Karpas-422 (cell line): ENCODE results near the gene APOA5. TPM values are rescaled to one million over a fixed set of nuclear protein-coding genes. Genes with fewer than 3 reads are reported as not detected.
"Not testable (repeated sequence)": the region's sequence is repeated elsewhere in the genome, so short reads cannot be mapped to it uniquely, and the experiment has no call there.

Experiments
- DNase-seq: peaks from one replicate; pipeline ENCODE4 v3.0.0-alpha.2; 2015
- H2AFZ ChIP-seq: fragments of 200-600 bp; sonication (generic); 2 replicates; pipeline ENCODE4 v1.6.1; 2014; ENCODE audit warnings: antibody characterized with exemption, low read length, mixed read lengths
- H3K27ac ChIP-seq: fragments of 200-600 bp; sonication (generic); 2 replicates; pipeline ENCODE4 v1.5.1; 2014; ENCODE audit warnings: mild to moderate bottlenecking, low read length, moderate library complexity
- H3K27me3 ChIP-seq: fragments of 200-600 bp; sonication (generic); 2 replicates; pipeline ENCODE4 v1.6.1; 2014; ENCODE audit warnings: low read length, mixed read lengths
- H3K36me3 ChIP-seq: fragments of 200-600 bp; sonication (generic); 2 replicates; pipeline ENCODE4 v1.6.1; 2014; ENCODE audit warnings: low read length, mixed read lengths; ENCODE audit not compliant: insufficient read depth
- H3K4me1 ChIP-seq: fragments of 200-600 bp; sonication (generic); 2 replicates; pipeline ENCODE4 v1.6.1; 2014; ENCODE audit warnings: mild to moderate bottlenecking, low read length, mixed read lengths
- H3K4me2 ChIP-seq: fragments of 200-600 bp; sonication (generic); 2 replicates; pipeline ENCODE4 v1.6.1; 2014; ENCODE audit warnings: low read length, low read depth, mild to moderate bottlenecking; ENCODE audit not compliant: poor library complexity, severe bottlenecking
- H3K4me3 ChIP-seq: fragments of 200-600 bp; sonication (generic); 2 replicates; pipeline ENCODE4 v1.5.1; 2014; ENCODE audit warnings: mild to moderate bottlenecking, antibody characterized with exemption, low read length, mixed read lengths
- H3K79me2 ChIP-seq: fragments of 200-600 bp; sonication (generic); 2 replicates; pipeline ENCODE4 v1.6.1; 2014; ENCODE audit warnings: mild to moderate bottlenecking, low read length, mixed read lengths
- H3K9ac ChIP-seq: fragments of 200-600 bp; sonication (generic); 2 replicates; pipeline ENCODE4 v1.6.0; 2014; ENCODE audit warnings: low read length
- H3K9me2 ChIP-seq: fragments of 200-600 bp; sonication (generic), shearing (Covaris generic); replicated peaks from 2 replicates; pipeline ENCODE4 v1.6.0; 2014; ENCODE audit warnings: mild to moderate bottlenecking, low read length, moderate library complexity; ENCODE audit not compliant: insufficient read depth
- H3K9me3 ChIP-seq: fragments of 300-700, 200-600 bp; sonication (generic); 2 replicates; pipeline ENCODE4 v1.6.1; 2014; ENCODE audit warnings: low read length, mixed read lengths
- H4K20me1 ChIP-seq: fragments of 200-600 bp; sonication (generic); 2 replicates; pipeline ENCODE4 v1.6.1; 2014; ENCODE audit warnings: mild to moderate bottlenecking, antibody characterized with exemption, low read length, low read depth; ENCODE audit not compliant: insufficient read depth
- total RNA-seq: library from RNA; depleted of rRNA; stranded (reverse); fragments of >200 nt; shearing (Covaris generic); gene quantifications from 2 replicates; pipeline ENCODE4 v1.2.3, GENCODE V29; 2014; ENCODE audit warnings: low replicate concordance

APOA5 gene
- total RNA-seq, 1 experiment from 2014 or later = not detected

DNA sequence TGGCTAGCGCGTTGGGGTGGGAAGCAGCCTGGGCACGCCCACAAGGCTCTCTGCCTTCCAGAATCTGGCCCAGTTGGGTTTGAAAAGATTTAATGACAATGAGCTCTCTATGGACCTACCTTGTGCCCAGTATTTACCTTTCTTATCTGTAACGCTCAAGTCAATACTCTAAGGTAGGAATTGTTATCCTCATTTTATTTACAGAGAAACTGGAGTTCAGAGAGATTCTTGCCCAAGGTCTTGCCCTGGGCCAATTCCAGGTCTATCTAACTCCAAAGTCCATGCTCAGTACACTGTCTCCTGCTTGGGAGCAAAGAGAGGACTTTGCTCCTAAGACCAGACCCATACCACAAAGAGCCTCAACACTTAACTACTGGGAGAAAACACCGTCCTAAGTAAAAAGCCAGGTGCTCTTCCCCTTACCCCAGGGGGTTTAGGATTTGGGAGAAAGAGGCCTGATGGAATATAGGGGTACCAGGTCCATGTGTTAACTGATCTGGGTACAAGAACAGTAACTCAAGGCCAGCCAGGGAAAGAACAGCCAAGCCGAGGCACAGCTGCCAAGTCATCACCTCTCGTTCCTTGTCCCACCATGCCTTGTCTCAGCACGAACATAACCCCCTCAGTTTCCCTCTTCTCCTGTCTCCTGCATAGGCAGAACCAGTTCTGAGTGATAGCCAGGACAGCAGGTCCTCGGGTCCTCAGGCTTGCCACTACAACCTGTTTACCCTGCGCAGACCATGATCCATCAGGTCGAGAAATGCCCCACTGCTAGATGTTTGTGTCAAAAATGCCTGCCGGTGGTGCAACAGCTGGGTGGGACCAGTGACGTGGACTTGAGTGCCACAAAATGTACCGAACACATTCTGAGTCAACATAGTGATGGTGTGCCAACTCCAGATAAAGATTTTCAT, 16.8 kb upstream of the APOA5 start:
- Histone ChIP-seq H3K9ac (no peak overlapping the region), H3K27ac (no peak overlapping the region), H3K4me2 (no peak overlapping the region), H4K20me1 (no peaks in the 10 kb centered on the region), H3K36me3 (no peaks in the 10 kb centered on the region), H3K4me3 (no peak overlapping the region), H3K79me2 (no peaks in the 10 kb centered on the region), H3K9me3 (no peaks in the 10 kb centered on the region), H3K4me1 (no peaks in the 10 kb centered on the region), H2AFZ (no peak overlapping the region), H3K9me2 (no peaks in the 10 kb centered on the region), H3K27me3 (no peaks in the 10 kb centered on the region)
- no peak for DNase-seq

DNA sequence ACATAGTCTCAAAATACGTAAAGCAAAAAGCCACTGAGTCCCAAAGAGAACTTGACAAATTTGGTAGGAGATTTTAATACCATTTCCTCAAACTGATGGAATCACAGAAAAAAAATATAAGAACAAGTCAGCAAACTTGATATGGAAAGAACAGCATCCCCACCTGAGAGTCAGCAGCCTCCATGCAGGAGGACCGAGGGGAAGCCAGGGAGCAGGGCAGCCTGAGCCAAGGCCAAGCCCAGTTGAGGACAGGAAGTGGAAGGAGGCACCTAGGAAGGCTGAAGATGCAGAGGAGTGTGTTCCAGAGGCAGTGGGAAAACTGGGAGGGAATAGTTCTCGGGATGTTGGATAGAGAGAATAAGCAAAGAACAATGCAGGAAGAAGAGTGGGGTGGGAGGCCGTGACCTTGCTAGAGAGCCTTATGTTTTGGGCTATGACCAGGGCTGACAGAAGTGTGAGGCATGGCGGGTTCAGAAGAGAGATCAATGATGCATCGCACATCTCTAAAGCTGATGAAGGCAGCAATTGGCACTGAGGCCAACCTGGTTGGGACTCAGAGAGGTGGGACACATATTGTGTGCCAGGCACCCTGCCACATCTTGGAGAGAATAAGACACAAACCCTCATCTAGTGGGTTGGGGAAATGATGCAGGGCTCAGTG, 16.1 kb upstream of the APOA5 start:
- no peaks in the 10 kb centered on the region for H3K9me2 ChIP-seq
- H3K9ac ChIP-seq = no peak overlapping the region
- no peaks in the 10 kb centered on the region for H3K9me3 ChIP-seq
- H4K20me1 ChIP-seq = no peaks in the 10 kb centered on the region
- no peaks in the 10 kb centered on the region for H3K27me3 ChIP-seq
- H2AFZ ChIP-seq = no peak overlapping the region
- H3K4me1 ChIP-seq = no peaks in the 10 kb centered on the region
- DNase-seq = no peak
- no peak overlapping the region for H3K4me3 ChIP-seq
- no peaks in the 10 kb centered on the region for H3K36me3 ChIP-seq
- no peak overlapping the region for H3K27ac ChIP-seq
- H3K4me2 ChIP-seq = no peak overlapping the region
- no peaks in the 10 kb centered on the region for H3K79me2 ChIP-seq

DNA sequence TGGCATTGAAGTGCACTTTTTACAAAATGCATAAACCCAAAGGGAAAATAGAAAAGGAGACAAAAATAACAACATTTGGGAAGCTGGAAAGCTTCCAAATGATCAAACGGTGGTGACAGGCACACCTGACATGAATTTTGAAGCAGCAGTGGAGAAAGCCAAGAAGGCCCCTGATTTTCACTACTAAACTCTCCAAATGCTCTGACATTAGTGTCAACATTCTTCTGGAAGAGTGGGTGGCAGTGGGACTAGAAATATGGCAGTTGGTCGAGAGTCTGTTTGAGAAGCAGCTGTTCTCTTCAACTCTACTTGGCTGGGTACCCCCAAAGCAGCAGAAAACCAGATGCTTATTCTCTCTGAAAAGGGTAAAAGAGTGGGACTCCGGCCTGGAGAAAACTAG, 12.3 kb upstream of the APOA5 start:
- no peak overlapping the region for H3K4me3 ChIP-seq
- no peak overlapping the region for H3K9ac ChIP-seq
- H2AFZ ChIP-seq = no peak overlapping the region
- H3K9me3 ChIP-seq = no peaks in the 10 kb centered on the region
- no peaks in the 10 kb centered on the region for H3K36me3 ChIP-seq
- no peaks in the 10 kb centered on the region for H3K9me2 ChIP-seq
- H3K4me2 ChIP-seq = no peak overlapping the region
- no peaks in the 10 kb centered on the region for H4K20me1 ChIP-seq
- no peak for DNase-seq
- H3K27ac ChIP-seq = no peak overlapping the region
- no peaks in the 10 kb centered on the region for H3K79me2 ChIP-seq
- H3K4me1 ChIP-seq = no peaks in the 10 kb centered on the region
- H3K27me3 ChIP-seq = no peaks in the 10 kb centered on the region

- DNase-seq, H3K4me3 ChIP-seq: not testable (repeated sequence)
These were observed 10.0 kb upstream of the APOA5 start for GRCh38 chr11:116801662-116802061.

DNA sequence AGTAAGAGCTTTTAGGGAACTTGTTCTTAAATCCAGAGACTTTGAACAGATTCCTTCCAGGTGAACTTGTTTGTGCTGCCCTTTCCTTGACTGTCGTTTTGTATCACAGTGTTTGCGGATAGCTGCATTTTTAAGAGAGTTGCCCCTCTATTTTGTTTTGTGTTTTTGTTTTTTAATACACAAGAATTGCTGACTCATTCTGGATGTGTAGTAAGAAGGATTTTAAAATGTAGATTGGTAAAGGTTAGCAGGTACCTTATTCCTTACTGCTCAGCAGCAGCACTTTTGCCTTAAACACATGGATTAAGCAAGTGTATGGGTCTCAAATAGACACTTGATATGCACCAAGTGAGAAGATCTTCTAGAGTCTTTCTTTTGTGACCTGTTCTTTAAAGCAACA, 8.9 kb upstream of the APOA5 start:
- Histone ChIP-seq H3K79me2 (no peaks in the 10 kb centered on the region), H3K9ac (no peak overlapping the region), H3K4me2 (no peak overlapping the region), H4K20me1 (no peaks in the 10 kb centered on the region), H3K9me3 (no peaks in the 10 kb centered on the region), H3K27me3 (no peaks in the 10 kb centered on the region), H3K4me1 (no peaks in the 10 kb centered on the region), H2AFZ (no peak overlapping the region), H3K36me3 (no peaks in the 10 kb centered on the region), H3K27ac (no peak overlapping the region), H3K4me3 (no peak overlapping the region), H3K9me2 (no peaks in the 10 kb centered on the region)
- DNase-seq = no peak

More at GRCh38 chr11:116801662-116802061, 10.0 kb upstream of the APOA5 start:
- not testable (repeated sequence) for H3K9me3 ChIP-seq, H3K79me2 ChIP-seq, H3K36me3 ChIP-seq, H3K27ac ChIP-seq, H3K4me2 ChIP-seq, H3K9ac ChIP-seq, H3K27me3 ChIP-seq, H4K20me1 ChIP-seq, H2AFZ ChIP-seq, H3K9me2 ChIP-seq, H3K4me1 ChIP-seq

DNA sequence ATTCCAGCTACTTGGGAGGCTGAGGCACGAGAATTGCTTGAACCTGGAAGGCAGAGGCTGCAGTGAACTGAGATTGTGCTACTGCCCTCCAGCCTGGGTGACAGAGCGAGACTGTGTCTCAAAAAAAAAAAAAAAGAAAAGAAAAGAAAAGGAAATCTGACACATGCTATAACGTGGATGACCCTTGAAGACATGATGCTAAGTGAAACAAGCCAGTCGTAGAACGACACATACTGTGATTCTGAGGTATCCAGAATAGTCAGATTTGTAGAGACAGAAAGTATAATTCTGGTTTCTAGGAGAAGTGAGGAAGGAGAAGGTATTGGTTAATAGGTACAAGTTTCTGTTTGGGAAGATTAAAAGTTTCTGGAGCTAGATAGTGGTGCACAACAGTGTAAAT, 6.7 kb upstream of the APOA5 start:
- H2AFZ ChIP-seq = no peak overlapping the region
- no peak overlapping the region for H3K9ac ChIP-seq
- H3K9me3 ChIP-seq = no peaks in the 10 kb centered on the region
- H3K4me3 ChIP-seq = no peak overlapping the region
- H3K9me2 ChIP-seq = no peaks in the 10 kb centered on the region
- DNase-seq = no peak
- H3K27ac ChIP-seq = no peak overlapping the region
- no peaks in the 10 kb centered on the region for H4K20me1 ChIP-seq
- H3K4me1 ChIP-seq = no peaks in the 10 kb centered on the region
- H3K79me2 ChIP-seq = no peaks in the 10 kb centered on the region
- no peak overlapping the region for H3K4me2 ChIP-seq
- H3K27me3 ChIP-seq = no peaks in the 10 kb centered on the region
- no peaks in the 10 kb centered on the region for H3K36me3 ChIP-seq

DNA sequence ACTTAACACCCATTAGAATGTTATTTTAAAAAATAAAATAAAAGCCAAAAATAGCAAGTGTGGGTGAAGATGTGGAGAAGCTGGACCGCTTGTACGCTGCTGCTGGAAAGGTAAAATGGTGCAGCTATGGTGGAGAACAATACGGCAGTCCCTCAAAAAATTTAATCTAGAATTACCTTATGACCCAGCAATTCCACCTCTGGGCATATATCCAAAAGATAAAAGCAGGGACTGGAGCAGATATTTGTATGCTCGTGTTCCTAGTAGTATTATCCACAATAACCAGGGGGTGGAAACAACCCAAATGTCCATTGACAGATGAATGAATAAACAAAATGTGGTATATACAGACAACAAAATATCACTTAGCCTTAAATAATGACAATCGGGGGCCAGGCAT, 6.1 kb upstream of the APOA5 start:
- no peaks in the 10 kb centered on the region for H3K36me3 ChIP-seq
- H3K4me1 ChIP-seq = no peaks in the 10 kb centered on the region
- no peak overlapping the region for H3K4me3 ChIP-seq
- DNase-seq = no peak
- no peaks in the 10 kb centered on the region for H3K27me3 ChIP-seq
- H2AFZ ChIP-seq = no peak overlapping the region
- no peaks in the 10 kb centered on the region for H3K9me2 ChIP-seq
- H4K20me1 ChIP-seq = no peaks in the 10 kb centered on the region
- H3K79me2 ChIP-seq = no peaks in the 10 kb centered on the region
- H3K27ac ChIP-seq = no peak overlapping the region
- no peak overlapping the region for H3K9ac ChIP-seq
- H3K9me3 ChIP-seq = no peaks in the 10 kb centered on the region
- no peak overlapping the region for H3K4me2 ChIP-seq

GRCh38 chr11:116796548-116796947, 4.9 kb upstream of the APOA5 start:
- Histone ChIP-seq H3K4me1 (no peaks in the 10 kb centered on the region), H3K27me3 (no peaks in the 10 kb centered on the region), H3K9ac (no peak overlapping the region), H3K36me3 (no peaks in the 10 kb centered on the region), H3K9me3 (no peaks in the 10 kb centered on the region), H3K4me2 (no peak overlapping the region), H3K27ac (no peak overlapping the region), H3K4me3 (no peak overlapping the region), H2AFZ (no peak overlapping the region), H3K9me2 (no peaks in the 10 kb centered on the region), H4K20me1 (no peaks in the 10 kb centered on the region), H3K79me2 (no peaks in the 10 kb centered on the region)
- DNase-seq = no peak
